NCI-H69 (cell line): Measurements from ENCODE around the gene OTUD1.
A peak's percentile ranks its signal among the peaks of the same experiment; 100 is the strongest.
"Not testable (repeated sequence)": the region's sequence is repeated elsewhere in the genome, so short reads cannot be mapped to it uniquely, and the experiment has no call there.

ENCODE experiments used
- DNase-seq: peaks from one replicate; lab custom pipeline; 2025; lab: John Stamatoyannopoulos, UW

The OTUD1 gene

GRCh38 chr10:23438547-23439451, at the start of gene OTUD1:
TSS of gene OTUD1 (plus strand) at chr10:23439075. CDS start at chr10:23439458, 383 bp downstream.
- DNase-seq = peak; percentile 69

- not testable (repeated sequence) for DNase-seq
These were observed 48.5 kb upstream of the OTUD1 start for GRCh38 chr10:23390408-23390807.

GRCh38 chr10:23390809-23391208, 48.1 kb upstream of the OTUD1 start:
- DNase-seq = no peak

- DNase-seq = no peak
These were observed 47.1 kb upstream of the OTUD1 start for GRCh38 chr10:23391821-23392220.

GRCh38 chr10:23395017-23395416, 43.9 kb upstream of the OTUD1 start:
- no peak for DNase-seq

- no peak for DNase-seq
These were observed 42.2 kb upstream of the OTUD1 start for GRCh38 chr10:23396695-23397094.

GRCh38 chr10:23399701-23400144, 39.2 kb upstream of the OTUD1 start:
- no peak for DNase-seq

GRCh38 chr10:23402856-23403255, 36.0 kb upstream of the OTUD1 start:
- DNase-seq = no peak

- no peak for DNase-seq
These were observed 35.6 kb upstream of the OTUD1 start for GRCh38 chr10:23403278-23403677.

GRCh38 chr10:23403719-23404118, 35.2 kb upstream of the OTUD1 start:
- no peak for DNase-seq

GRCh38 chr10:23404461-23404980, 34.4 kb upstream of the OTUD1 start:
- DNase-seq = no peak

GRCh38 chr10:23405540-23405939, 33.3 kb upstream of the OTUD1 start:
- DNase-seq = no peak

GRCh38 chr10:23406409-23406808, 32.5 kb upstream of the OTUD1 start:
- DNase-seq = no peak

GRCh38 chr10:23408330-23408976, 30.4 kb upstream of the OTUD1 start:
- DNase-seq = no peak

- DNase-seq = no peak
These were observed 26.7 kb upstream of the OTUD1 start for GRCh38 chr10:23412223-23412622.

GRCh38 chr10:23413629-23414089, 25.2 kb upstream of the OTUD1 start:
- DNase-seq = no peak

- DNase-seq = no peak
These were observed 24.2 kb upstream of the OTUD1 start for GRCh38 chr10:23414658-23415057.

- DNase-seq = no peak
These were observed 21.6 kb upstream of the OTUD1 start for GRCh38 chr10:23417254-23417653.

- DNase-seq = no peak
These were observed 20.7 kb upstream of the OTUD1 start for GRCh38 chr10:23418051-23418681.

GRCh38 chr10:23419201-23419600, 19.7 kb upstream of the OTUD1 start:
- no peak for DNase-seq

- no peak for DNase-seq
These were observed 19.1 kb upstream of the OTUD1 start for GRCh38 chr10:23419655-23420329.

GRCh38 chr10:23421397-23421796, 17.5 kb upstream of the OTUD1 start:
- no peak for DNase-seq
